ENCODE data around the gene CECR2. TPM values are rescaled to one million over a fixed set of nuclear protein-coding genes. Genes with fewer than 3 reads are reported as not detected.

The CECR2 gene
- total and polyA plus RNA-seq, 8 donors: 0.89 to 4.4 (median 2.7) TPM

- Histone ChIP-seq H3K9me3 (no peaks in the 10 kb centered on the region), H3K4me1 (no peaks in the 10 kb centered on the region), H3K27me3 (no peaks in the 10 kb centered on the region), H3K27ac (no peak overlapping the region), H3K4me3 (no peak overlapping the region), H3K36me3 (no peaks in the 10 kb centered on the region)
- intact Hi-C loops (cut with DNase I): no loop called here
- DNase-seq (no peak), ATAC-seq (no peak), FAIRE-seq (no peak)
- TF ChIP-seq, protein P1, sequence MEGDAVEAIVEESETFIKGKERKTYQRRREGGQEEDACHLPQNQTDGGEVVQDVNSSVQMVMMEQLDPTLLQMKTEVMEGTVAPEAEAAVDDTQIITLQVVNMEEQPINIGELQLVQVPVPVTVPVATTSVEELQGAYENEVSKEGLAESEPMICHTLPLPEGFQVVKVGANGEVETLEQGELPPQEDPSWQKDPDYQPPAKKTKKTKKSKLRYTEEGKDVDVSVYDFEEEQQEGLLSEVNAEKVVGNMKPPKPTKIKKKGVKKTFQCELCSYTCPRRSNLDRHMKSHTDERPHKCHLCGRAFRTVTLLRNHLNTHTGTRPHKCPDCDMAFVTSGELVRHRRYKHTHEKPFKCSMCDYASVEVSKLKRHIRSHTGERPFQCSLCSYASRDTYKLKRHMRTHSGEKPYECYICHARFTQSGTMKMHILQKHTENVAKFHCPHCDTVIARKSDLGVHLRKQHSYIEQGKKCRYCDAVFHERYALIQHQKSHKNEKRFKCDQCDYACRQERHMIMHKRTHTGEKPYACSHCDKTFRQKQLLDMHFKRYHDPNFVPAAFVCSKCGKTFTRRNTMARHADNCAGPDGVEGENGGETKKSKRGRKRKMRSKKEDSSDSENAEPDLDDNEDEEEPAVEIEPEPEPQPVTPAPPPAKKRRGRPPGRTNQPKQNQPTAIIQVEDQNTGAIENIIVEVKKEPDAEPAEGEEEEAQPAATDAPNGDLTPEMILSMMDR (IDR thresholded peaks at IDR 0.05): no peak
- 88 to 91% methylated on average over 6 of the region's 6 CpGs for WGBS, 2 donors
Measured at GRCh38 chr22:17444204-17444504, 74.9 kb downstream of the CECR2 start.

- Histone ChIP-seq H3K9me3 (no peaks in the 10 kb centered on the region), H3K27me3 (no peaks in the 10 kb centered on the region), H3K27ac (no peak overlapping the region), H3K36me3 (no peaks in the 10 kb centered on the region), H3K4me3 (no peak overlapping the region), H3K4me1 (no peaks in the 10 kb centered on the region)
- intact Hi-C loops (cut with DNase I): no loop called here
- FAIRE-seq (no peak), ATAC-seq (no peak), DNase-seq (no peak)
- TF ChIP-seq, protein P1 (IDR thresholded peaks at IDR 0.05): no peak
- 96 to 98% methylated on average over 10 of the region's 10 CpGs for WGBS, 2 donors
Measured at GRCh38 chr22:17446698-17447097, 77.4 kb downstream of the CECR2 start.

DNA sequence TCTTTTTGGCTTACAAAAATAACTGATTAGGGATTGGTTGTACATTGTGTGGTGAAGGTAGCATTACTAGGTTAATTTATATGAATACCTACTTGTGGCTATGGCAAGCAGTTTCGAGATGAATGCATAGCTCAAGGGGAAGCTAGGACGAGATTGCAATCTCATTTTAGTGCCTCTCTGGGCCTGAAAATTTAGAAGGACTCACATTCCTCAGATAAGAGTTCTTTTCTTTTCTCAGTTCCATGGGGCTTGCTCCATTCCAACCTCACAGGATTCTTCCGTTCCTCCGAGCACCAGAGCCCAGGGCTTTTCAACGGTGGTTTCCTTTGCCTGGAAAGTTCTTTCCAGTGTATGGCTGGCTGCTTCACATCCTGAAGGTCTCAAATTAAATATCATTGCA is 82.1 kb downstream of the CECR2 start:
- Histone ChIP-seq H3K4me3 (no peak overlapping the region), H3K9me3 (no peaks in the 10 kb centered on the region), H3K4me1 (no peaks in the 10 kb centered on the region), H3K27me3 (no peaks in the 10 kb centered on the region), H3K36me3 (no peaks in the 10 kb centered on the region), H3K27ac (no peak overlapping the region)
- FAIRE-seq: no peak
- intact Hi-C loops (cut with DNase I): no loop called here
- DNase-seq: no peak
- ATAC-seq: no peak
- WGBS, 2 donors: 90 to 92% methylated on average over 5 of the region's 5 CpGs
- TF ChIP-seq, protein P1 (IDR thresholded peaks at IDR 0.05): no peak

GRCh38 chr22:17460895-17461294 is 91.6 kb downstream of the CECR2 start:
- DNase-seq (no peak), FAIRE-seq (no peak), ATAC-seq (no peak)
- TF ChIP-seq, protein P1 (IDR thresholded peaks at IDR 0.05): no peak
- H3K36me3 ChIP-seq: no peaks in the 10 kb centered on the region
- no peaks in the 10 kb centered on the region for H3K9me3 ChIP-seq
- H3K4me3 ChIP-seq: no peak overlapping the region
- intact Hi-C loops (cut with DNase I): no loop called here
- H3K27me3 ChIP-seq: no peaks in the 10 kb centered on the region
- no peaks in the 10 kb centered on the region for H3K4me1 ChIP-seq
- H3K27ac ChIP-seq: no peak overlapping the region
- WGBS, 2 donors: 55 to 70% methylated on average over 6 of the region's 6 CpGs

- no peak for FAIRE-seq
- no peaks in the 10 kb centered on the region for H3K9me3 ChIP-seq
- no peak overlapping the region for H3K4me3 ChIP-seq
- H3K36me3 ChIP-seq: no peaks in the 10 kb centered on the region
- no peak for DNase-seq
- no peak overlapping the region for H3K27ac ChIP-seq
- ATAC-seq: no peak
- H3K27me3 ChIP-seq: no peaks in the 10 kb centered on the region
- no peaks in the 10 kb centered on the region for H3K4me1 ChIP-seq
- WGBS, 2 donors: 95 to 98% methylated on average over 4 of the region's 4 CpGs
- intact Hi-C loops (cut with DNase I): no loop called here
- TF ChIP-seq, protein P1 (IDR thresholded peaks at IDR 0.05): no peak
Measured at GRCh38 chr22:17470880-17471500, 101.7 kb downstream of the CECR2 start.

All from pancreas (tissue), 10 donors.